Activated CD4-positive, alpha-beta T cell treated with anti-CD3 and anti-CD28 coated beads for 48 hours (primary cell): ENCODE results near the gene COL27A1.
"Not testable (repeated sequence)": the region's sequence is repeated elsewhere in the genome, so short reads cannot be mapped to it uniquely, and the experiment has no call there.

Experiments used
- DNase-seq: peaks from one replicate; pipeline ENCODE4 v3.0.0-alpha.2; 2020

The COL27A1 gene

GRCh38 chr9:114312513-114312875, 157.2 kb downstream of the COL27A1 start:
- peak; percentile 1 for DNase-seq

GRCh38 chr9:114313186-114313585, 157.8 kb downstream of the COL27A1 start:
- no peak for DNase-seq

GRCh38 chr9:114314256-114314867, 159.0 kb downstream of the COL27A1 start:
- no peak for DNase-seq

- DNase-seq = peak; percentile 1
Measured at GRCh38 chr9:114314881-114315722, 159.8 kb downstream of the COL27A1 start.

GRCh38 chr9:114315723-114316363, 160.5 kb downstream of the COL27A1 start:
- DNase-seq = peak; percentile 0

- peak; percentile 1 for DNase-seq
Measured at GRCh38 chr9:114316605-114317230, 161.4 kb downstream of the COL27A1 start.

- DNase-seq = peak; percentile 2
Measured at GRCh38 chr9:114317665-114318357, 162.5 kb downstream of the COL27A1 start.

- DNase-seq = peak; percentile 1
Measured at GRCh38 chr9:114318416-114318815, 163.1 kb downstream of the COL27A1 start.

- peak; percentile 0 for DNase-seq
Measured at GRCh38 chr9:114319147-114319546, 163.8 kb downstream of the COL27A1 start.

- peak; percentile 28 for DNase-seq
Measured at GRCh38 chr9:114320710-114321109, 165.4 kb downstream of the COL27A1 start.

GRCh38 chr9:114321759-114322158, 166.4 kb downstream of the COL27A1 start:
- DNase-seq = peak; percentile 62

- DNase-seq = not testable (repeated sequence)
Measured at GRCh38 chr9:114322160-114322818, 167.0 kb downstream of the COL27A1 start.

- not testable (repeated sequence) for DNase-seq
Measured at GRCh38 chr9:114322831-114323531, 167.6 kb downstream of the COL27A1 start, which contains the start of gene ORM1. ORM1 (plus strand) TSS chr9:114323098; CDS start chr9:114323134, 36 bp downstream.

- DNase-seq = not testable (repeated sequence)
Measured at GRCh38 chr9:114323849-114324248, 168.5 kb downstream of the COL27A1 start.

GRCh38 chr9:114324492-114324891, 169.2 kb downstream of the COL27A1 start:
- DNase-seq = no peak

- DNase-seq = not testable (repeated sequence)
Measured at GRCh38 chr9:114324965-114325364, 169.6 kb downstream of the COL27A1 start.

- DNase-seq = not testable (repeated sequence)
Measured at GRCh38 chr9:114325684-114326254, 170.4 kb downstream of the COL27A1 start.

GRCh38 chr9:114327749-114328148, 172.4 kb downstream of the COL27A1 start:
- DNase-seq = no peak

- not testable (repeated sequence) for DNase-seq
Measured at GRCh38 chr9:114328357-114328820, 173.1 kb downstream of the COL27A1 start.

GRCh38 chr9:114328937-114329624, 173.7 kb downstream of the COL27A1 start:
- DNase-seq = not testable (repeated sequence)
